ENCODE results near the gene CXCR4. TPM values are rescaled to one million over a fixed set of nuclear protein-coding genes. Genes with fewer than 3 reads are reported as not detected.

The CXCR4 gene
- total RNA-seq, 1 donor from 2014 or later = 4.4 TPM

Other genes with a start within 250 kb of the CXCR4 start
- gene MCM6, start 241.7 kb downstream of the CXCR4 start, total RNA-seq = 6.5 TPM
- gene DARS1, start 132.5 kb downstream of the CXCR4 start, total RNA-seq = 52.9 TPM

All from cardiac septum (tissue), 1 donor.